B cell (primary cell): ENCODE results near the gene GSDME. TPM values are rescaled to one million over a fixed set of nuclear protein-coding genes. Genes with fewer than 3 reads are reported as not detected.

Experiments used
- ATAC-seq: fragments of 200-7000 bp; cut with Tn5 transposase; one replicate; pipeline ENCODE4 v1.10.0; 2021; ENCODE audit warnings: low read depth, mild to moderate bottlenecking, moderate number of reproducible peaks, moderate library complexity
- CTCF ChIA-PET: fragments of 350-600 bp; sonication (Branson Sonifier 250); formaldehyde crosslinking; loops from one replicate; lab custom pipeline; 2021; ENCODE audit warnings: antibody characterized with exemption, inconsistent platforms; lab: Charles Lee
- POLR2A ChIA-PET: fragments of 350-600 bp; sonication (Branson Sonifier 250); formaldehyde crosslinking; loops from one replicate; lab custom pipeline; 2021; ENCODE audit warnings: antibody characterized with exemption; lab: Charles Lee
- DNase-seq: peaks from one replicate; pipeline ENCODE4 v3.0.0; 2013
- H2AFZ ChIP-seq: 2 replicates; pipeline ENCODE4 v1.6.1; 2012; ENCODE audit warnings: mild to moderate bottlenecking, low read depth, low read length; ENCODE audit not compliant: insufficient read depth, poor library complexity, severe bottlenecking
- H3K27ac ChIP-seq, 2 donors: 1 replicate in 1 of 2; 2 replicates in 1 of 2; pipeline ENCODE4 v1.5.1; 2012 to 2013; ENCODE audit warnings: low read length in 2 of 2, mild to moderate bottlenecking in 2 of 2, moderate library complexity in 1 of 2
- H3K27me3 ChIP-seq, 4 experiments: fragments of 200-600 bp in 1 of 4; sonication (generic) in 1 of 4; replicated peaks in 1 of 4; 1 replicate in 2 of 4; 2 replicates in 2 of 4; pipeline versions ENCODE4 v1.6.1 to v1.7.0; 2013 to 2016; ENCODE audit warnings: low read length in 3 of 4, mild to moderate bottlenecking in 2 of 4, mixed read lengths in 1 of 4, moderate library complexity in 1 of 4; ENCODE audit not compliant: insufficient read depth in 4 of 4, control insufficient read depth in 3 of 4; ENCODE audit errors: control extremely low read depth in 1 of 4
- H3K36me3 ChIP-seq, 2 experiments: replicated peaks in 1 of 2; 1 replicate in 1 of 2; 2 replicates in 1 of 2; pipeline versions ENCODE4 v1.6.1 to v1.7.1; 2013; ENCODE audit warnings: low read length in 1 of 2; ENCODE audit not compliant: insufficient read depth in 2 of 2, control insufficient read depth in 1 of 2; ENCODE audit errors: control extremely low read depth in 1 of 2, extremely low read depth in 1 of 2
- H3K4me1 ChIP-seq, 2 donors: fragments of 200-600 bp in 1 of 2; sonication (generic) in 1 of 2; 1 replicate in 1 of 2; 2 replicates in 1 of 2; pipeline versions ENCODE4 v1.5.1 to v1.6.1; 2013 to 2017; ENCODE audit warnings: low read length in 2 of 2; ENCODE audit not compliant: control insufficient read depth in 2 of 2, insufficient read depth in 2 of 2
- H3K4me2 ChIP-seq: replicated peaks from 2 replicates; pipeline ENCODE3; 2012; ENCODE audit warnings: mild to moderate bottlenecking, low read depth, low read length; ENCODE audit not compliant: poor library complexity, severe bottlenecking
- H3K4me3 ChIP-seq, 5 experiments: fragments of 200-600 bp in 1 of 5; sonication (generic) in 1 of 5; 1 replicate in 3 of 5; 2 replicates in 2 of 5; pipeline versions ENCODE4 v1.5.1 to v1.7.0; 2011 to 2016; ENCODE audit warnings: low read length in 4 of 5, mild to moderate bottlenecking in 4 of 5, low read depth in 2 of 5, control low read depth in 1 of 5, moderate library complexity in 1 of 5; ENCODE audit not compliant: insufficient read depth in 1 of 5; ENCODE audit errors: control extremely low read depth in 1 of 5, extremely low read depth in 1 of 5
- H3K79me2 ChIP-seq: fragments of 200-600 bp; sonication (generic); one replicate; pipeline ENCODE4 v1.6.0; 2016; ENCODE audit warnings: low read length; ENCODE audit not compliant: control insufficient read depth, insufficient read depth
- H3K9ac ChIP-seq: fragments of 200-600 bp; sonication (generic); 2 replicates; pipeline ENCODE4 v1.6.1; 2017; ENCODE audit warnings: mild to moderate bottlenecking, low read length, moderate library complexity
- H3K9me3 ChIP-seq, 3 donors: one replicate each; pipeline versions ENCODE4 v1.6.1 to v1.7.1; 2013; ENCODE audit warnings: low read length in 2 of 3; ENCODE audit not compliant: control insufficient read depth in 2 of 3, insufficient read depth in 1 of 3; ENCODE audit errors: control extremely low read depth in 1 of 3
- H4K20me1 ChIP-seq: 2 replicates; pipeline ENCODE4 v1.6.0; 2012; ENCODE audit warnings: mild to moderate bottlenecking, low read length; ENCODE audit not compliant: insufficient read depth, control insufficient read depth, poor library complexity, severe bottlenecking
- H3K27ac Mint-ChIP-seq: one replicate; pipeline ENCODE4 v1.8.0; 2021; ENCODE audit warnings: mixed read lengths
- H3K27me3 Mint-ChIP-seq: one replicate; pipeline ENCODE4 v1.8.0; 2021; ENCODE audit warnings: mixed read lengths
- H3K4me1 Mint-ChIP-seq: one replicate; pipeline ENCODE4 v1.8.0; 2021; ENCODE audit warnings: mixed read lengths
- H3K4me3 Mint-ChIP-seq: one replicate; pipeline ENCODE4 v1.8.0; 2021; ENCODE audit warnings: mixed read lengths
- H3K9me3 Mint-ChIP-seq: one replicate; pipeline ENCODE4 v1.8.0; 2022; ENCODE audit warnings: mixed read lengths; ENCODE audit not compliant: insufficient read depth
- CTCF ChIP-seq: fragments of 200-600 bp; IDR thresholded peaks from one replicate; pipeline ENCODE4 v1.8.0; 2022; ENCODE audit warnings: antibody characterized with exemption, mild to moderate bottlenecking
- EZH2 ChIP-seq: IDR thresholded peaks from 2 replicates; pipeline ENCODE4 v1.6.1; 2012; ENCODE audit warnings: borderline replicate concordance, low read depth, mild to moderate bottlenecking, moderate library complexity, low read length; ENCODE audit not compliant: insufficient read depth, poor library complexity, severe bottlenecking
- WGBS: methylation state at CpG from one replicate; pipeline ENCODE4 v1.1.5; 2013; ENCODE audit warnings: missing lambda C conversion rate; ENCODE audit not compliant: insufficient coverage; 5-methylcytosine and 5-hydroxymethylcytosine counted together
- intact Hi-C: fragments of 100-400 bp; cut with micrococcal nuclease; formaldehyde crosslinking; loops from one replicate; pipeline ENCODE4 v1.10.0; 2022
- polyA plus RNA-seq: library from polyadenylated mRNA; depleted of rRNA; stranded (reverse); fragments of >200 nt; gene quantifications from 2 replicates; pipeline ENCODE4 v1.2.3, GENCODE V29; 2012
- total RNA-seq, 2 donors: library from RNA; stranded (reverse); fragments of 120-200 nt in 1 of 2; gene quantifications; 1 replicate in 1 of 2; 2 replicates in 1 of 2; pipeline versions ENCODE4 v1.2.3 to v1.2.4, GENCODE V29; 2013 to 2022

Gene GSDME
- total and polyA plus RNA-seq, 2 donors (not counting 1 experiment from before 2014, with no cell fraction given): 7.0 to 11.9 TPM

DNA sequence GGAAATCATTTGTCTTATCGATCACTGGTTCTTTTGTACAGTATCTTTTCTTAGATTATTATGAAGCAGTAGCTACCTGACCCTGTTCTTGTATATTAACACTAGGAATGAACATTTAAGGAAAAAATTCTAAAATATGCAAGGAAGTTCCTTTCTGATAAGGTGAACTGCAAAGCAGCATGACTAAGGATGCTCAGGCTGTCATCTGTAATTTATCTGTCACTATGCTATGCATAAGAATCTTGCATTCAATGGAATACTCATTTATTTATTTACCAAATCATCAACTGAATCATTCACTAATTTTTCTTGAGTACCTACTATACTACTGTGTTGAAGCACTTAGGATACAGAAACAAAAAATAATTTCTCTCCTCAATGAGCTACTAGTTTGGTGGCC is 5.8 kb downstream of the GSDME start:
- Histone ChIP-seq H3K4me3 (no peak overlapping the region), H3K4me2 (no peak overlapping the region), H4K20me1 (no peaks in the 10 kb centered on the region), H3K36me3 (no peaks in the 10 kb centered on the region), H3K4me1 (peaks cover 3 to 6% of the 10 kb centered on the region in 2 donors), H2AFZ (no peak overlapping the region), H3K27ac (no peak overlapping the region), H3K9me3 (no peaks in the 10 kb centered on the region), H3K79me2 (no peaks in the 10 kb centered on the region), H3K9ac (no peak overlapping the region), H3K27me3 (peaks cover 0 to 7% (median 4%) of the 10 kb centered on the region in 4 experiments)
- no peak for TF ChIP-seq EZH2
- TF ChIP-seq CTCF: no peak
- H3K4me1 Mint-ChIP-seq: peaks cover 15% of the 10 kb centered on the region
- ATAC-seq (no peak), DNase-seq (no peak)
- H3K4me3 Mint-ChIP-seq: no peak overlapping the region
- ChIA-PET CTCF (interaction anchor here (1.0 to 2.1 kb wide), 4 partner anchors 35 to 320 kb away, joined by 3 to 10 read pairs (median 4); no protein-coding TSS in a partner anchor), POLR2A (no interaction called here)
- H3K9me3 Mint-ChIP-seq: no peaks in the 10 kb centered on the region
- H3K27ac Mint-ChIP-seq: no peak overlapping the region
- intact Hi-C loops: no loop called here
- peaks cover 4% of the 10 kb centered on the region for H3K27me3 Mint-ChIP-seq
- no CpG with 5 or more reads among the region's 1 CpG for WGBS

DNA sequence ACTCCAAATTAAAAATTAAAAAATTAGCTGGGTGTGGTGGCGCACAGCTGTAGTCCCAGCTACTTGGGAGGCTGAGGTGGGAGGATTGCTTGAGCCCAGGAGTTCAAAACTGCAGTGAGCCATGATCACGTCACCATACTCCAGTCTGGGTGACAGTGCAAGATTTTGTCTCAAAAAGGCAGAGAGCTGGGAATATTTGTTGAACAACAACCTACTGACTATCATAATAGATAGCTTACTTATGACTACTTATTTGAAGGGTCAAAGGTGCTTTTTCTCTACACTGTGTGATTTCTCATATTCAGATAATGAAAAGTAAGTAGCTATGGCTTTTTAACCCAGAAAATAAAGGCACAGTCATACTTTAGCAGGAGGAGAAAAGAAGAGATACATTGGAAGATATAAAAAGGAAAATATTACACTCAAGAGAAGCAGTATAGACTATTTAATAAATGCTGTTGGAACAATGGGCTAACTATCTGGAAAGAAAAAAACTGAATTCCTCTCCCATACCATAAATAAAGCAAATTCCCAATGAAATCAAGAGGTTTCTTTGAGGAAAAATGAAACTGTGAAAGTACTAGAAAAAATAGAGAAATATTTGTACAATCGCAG is 6.7 kb downstream of the GSDME start:
- Histone ChIP-seq H3K9me3 (no peaks in the 10 kb centered on the region), H3K79me2 (no peaks in the 10 kb centered on the region), H3K4me3 (no peak overlapping the region), H4K20me1 (no peaks in the 10 kb centered on the region), H2AFZ (no peak overlapping the region), H3K9ac (no peak overlapping the region), H3K36me3 (no peaks in the 10 kb centered on the region), H3K4me1 (no peaks in the 10 kb centered on the region), H3K27ac (no peak overlapping the region), H3K27me3 (peaks cover 0 to 2% (median under 1%) of the 10 kb centered on the region in 4 experiments), H3K4me2 (no peak overlapping the region)
- H3K27me3 Mint-ChIP-seq: peaks cover 4% of the 10 kb centered on the region
- no peaks in the 10 kb centered on the region for H3K9me3 Mint-ChIP-seq
- H3K27ac Mint-ChIP-seq: no peak overlapping the region
- ATAC-seq (no peak), DNase-seq (no peak)
- intact Hi-C loops: no loop called here
- no peak for TF ChIP-seq EZH2
- no peak for TF ChIP-seq CTCF
- ChIA-PET CTCF (interaction anchor here (1.8 kb wide), 1 partner anchor 61 kb away, joined by 10 read pairs; no protein-coding TSS in a partner anchor), POLR2A (no interaction called here)
- 100% methylated on average over 1 of the region's 3 CpGs for WGBS
- H3K4me1 Mint-ChIP-seq: peaks cover 6% of the 10 kb centered on the region
- H3K4me3 Mint-ChIP-seq: no peak overlapping the region
